ENCODE data around the gene SEMA6C. TPM values are rescaled to one million over a fixed set of nuclear protein-coding genes. Genes with fewer than 3 reads are reported as not detected.

The SEMA6C gene
- total RNA-seq, 1 experiment from 2014 or later: 1.6 TPM

DNA sequence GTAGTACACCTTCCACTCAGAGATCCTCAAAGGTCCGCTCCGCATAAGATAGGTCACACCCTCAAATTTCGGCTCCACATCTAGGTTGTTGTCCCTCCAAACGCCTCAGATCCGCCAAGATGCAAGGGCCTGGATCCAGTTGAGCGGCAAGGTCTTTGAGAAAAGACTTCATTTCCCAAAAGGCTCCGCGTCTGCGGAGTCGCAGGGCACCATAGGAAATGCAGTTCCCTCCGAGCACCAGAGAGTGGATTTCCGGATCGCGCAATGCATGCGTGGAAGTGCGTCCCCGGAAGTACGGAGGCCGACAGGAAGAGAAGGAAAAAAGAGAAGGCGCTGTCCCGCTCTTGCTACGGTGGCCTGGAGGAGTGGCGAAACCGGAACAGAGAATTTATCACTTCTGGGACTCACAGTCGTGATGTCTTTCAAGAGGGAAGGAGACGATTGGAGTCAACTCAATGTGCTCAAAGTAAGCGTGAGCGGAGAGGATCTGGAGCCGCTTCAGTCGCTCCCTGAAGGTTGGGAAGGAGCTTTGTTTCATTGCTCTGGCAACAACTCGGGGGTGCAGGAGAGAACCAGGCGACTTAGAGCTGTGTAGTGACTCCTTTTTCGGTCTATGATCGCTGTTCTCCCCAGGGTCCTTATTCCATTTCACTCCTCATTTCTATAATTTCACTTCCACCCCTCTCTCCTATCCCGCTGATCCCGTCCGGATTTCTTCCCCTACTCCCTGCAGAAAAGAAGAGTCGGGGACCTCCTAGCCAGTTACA lies 19.5 kb upstream of the SEMA6C start, which contains the start of the genes LYSMD1 and SCNM1:
Gene LYSMD1, minus strand, starts transcription at position 165 of the 767 bp plus-strand sequence. CDS start 644 bp downstream, outside the sequence.
Gene SCNM1, plus strand, starts transcription at position 407 of the 767 bp plus-strand sequence. Its CDS starts 9 bp downstream, at position 416.
- Histone ChIP-seq H2AFZ (ENCODE audit: low read length) (peak within 1 kb of the TSS; percentile 65; the same call in 1 of the 2 replicates), H3K36me3 (ENCODE audit: insufficient read depth, low read length) (peaks cover 9% of the 10 kb centered on the region; the same call in 1 of the 2 replicates), H3K27me3 (ENCODE audit: low read length) (no peaks in the 10 kb centered on the region), H3K79me2 (ENCODE audit: low read length) (peaks cover 22% of the 10 kb centered on the region), H3K27ac (ENCODE audit: low read length) (peak within 1 kb of the TSS; percentile 69), H3K4me3 (ENCODE audit: low read length) (peak within 1 kb of the TSS; percentile 96), H3K9ac (ENCODE audit: low read length) (peak within 1 kb of the TSS; percentile 96), H3K9me2 (replicated peaks; ENCODE audit: insufficient read depth, low read length) (no peaks in the 10 kb centered on the region), H3K4me1 (ENCODE audit: low read length) (peaks cover 34% of the 10 kb centered on the region), H3K4me2 (ENCODE audit: low read depth, low read length, poor library complexity, severe bottlenecking) (peak within 1 kb of the TSS; percentile 91), H4K20me1 (ENCODE audit: insufficient read depth, low read depth, low read length) (no peaks in the 10 kb centered on the region), H3K9me3 (ENCODE audit: low read length) (no peaks in the 10 kb centered on the region)
- peak; percentile 100 for DNase-seq

DNA sequence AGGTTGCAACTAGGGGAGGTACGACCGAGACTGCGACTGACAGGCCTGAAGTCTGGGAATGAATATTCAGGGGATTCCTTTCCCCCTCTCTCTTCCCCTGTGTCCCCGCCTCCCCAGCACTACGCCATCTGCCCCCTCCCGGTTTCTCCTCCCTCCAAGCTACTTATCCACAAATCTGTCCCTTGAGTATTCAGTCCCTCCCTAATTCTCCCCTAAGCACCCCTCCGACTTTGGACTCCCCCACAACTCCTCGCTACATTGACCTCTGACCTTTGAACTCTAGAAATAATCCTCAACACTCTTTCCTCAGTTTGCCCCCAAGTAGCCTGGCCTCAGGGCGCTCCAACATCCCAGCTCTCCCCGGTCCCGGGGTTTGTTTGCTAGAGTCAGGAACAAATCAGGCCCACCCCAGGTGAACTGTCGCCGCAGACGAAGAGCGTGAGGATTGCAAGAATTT lies 18.9 kb upstream of the SEMA6C start:
- Histone ChIP-seq H3K27me3 (ENCODE audit: low read length) (no peaks in the 10 kb centered on the region), H3K36me3 (ENCODE audit: insufficient read depth, low read length) (peaks cover 9% of the 10 kb centered on the region; the same call in 1 of the 2 replicates), H3K9me3 (ENCODE audit: low read length) (no peaks in the 10 kb centered on the region), H3K9ac (ENCODE audit: low read length) (peak overlapping the region; percentile 69), H4K20me1 (ENCODE audit: insufficient read depth, low read depth, low read length) (no peaks in the 10 kb centered on the region), H3K79me2 (ENCODE audit: low read length) (peaks cover 22% of the 10 kb centered on the region), H3K4me3 (ENCODE audit: low read length) (peak overlapping the region; percentile 96), H3K9me2 (replicated peaks; ENCODE audit: insufficient read depth, low read length) (no peaks in the 10 kb centered on the region), H3K27ac (ENCODE audit: low read length) (no peak overlapping the region), H2AFZ (ENCODE audit: low read length) (peak overlapping the region; percentile 65; the same call in 1 of the 2 replicates), H3K4me1 (ENCODE audit: low read length) (peaks cover 34% of the 10 kb centered on the region), H3K4me2 (ENCODE audit: low read depth, low read length, poor library complexity, severe bottlenecking) (peak overlapping the region; percentile 67)
- DNase-seq: no peak

DNA sequence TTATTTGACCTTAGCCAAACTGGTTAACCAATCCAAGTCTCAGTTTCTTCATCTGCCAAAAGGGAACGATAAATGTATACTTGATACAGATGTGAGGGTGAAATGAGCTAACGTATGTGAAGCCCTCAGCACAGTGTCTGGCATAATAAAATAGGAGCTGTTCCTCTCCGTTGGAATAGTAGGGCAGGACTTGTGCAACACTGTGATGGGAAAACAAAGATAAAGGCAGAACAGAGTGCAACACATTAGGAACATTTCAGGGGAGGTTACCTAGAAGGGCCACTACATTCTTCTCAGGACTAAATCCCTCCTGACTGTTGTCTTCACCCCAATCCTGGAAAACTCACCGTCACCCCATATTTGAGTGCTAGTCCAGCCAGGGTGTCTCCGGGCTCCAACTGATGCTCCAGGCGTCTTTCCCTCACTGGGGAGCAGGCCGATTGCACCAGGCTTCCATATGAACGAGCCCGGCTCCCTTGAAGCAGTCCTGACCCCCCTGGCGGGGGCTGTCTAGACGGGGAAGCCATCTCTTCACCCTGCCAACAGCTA lies 18.4 kb upstream of the SEMA6C start:
- Histone ChIP-seq H3K79me2 (ENCODE audit: low read length) (peaks cover 22% of the 10 kb centered on the region), H3K27ac (ENCODE audit: low read length) (no peak overlapping the region), H3K27me3 (ENCODE audit: low read length) (no peaks in the 10 kb centered on the region), H3K9me2 (replicated peaks; ENCODE audit: insufficient read depth, low read length) (no peaks in the 10 kb centered on the region), H3K4me3 (ENCODE audit: low read length) (peak overlapping the region; percentile 96), H3K4me1 (ENCODE audit: low read length) (peaks cover 34% of the 10 kb centered on the region), H3K4me2 (ENCODE audit: low read depth, low read length, poor library complexity, severe bottlenecking) (peak overlapping the region; percentile 67), H3K9ac (ENCODE audit: low read length) (peak overlapping the region; percentile 69), H4K20me1 (ENCODE audit: insufficient read depth, low read depth, low read length) (no peaks in the 10 kb centered on the region), H2AFZ (ENCODE audit: low read length) (no peak overlapping the region), H3K36me3 (ENCODE audit: insufficient read depth, low read length) (peaks cover 9% of the 10 kb centered on the region; the same call in 1 of the 2 replicates), H3K9me3 (ENCODE audit: low read length) (no peaks in the 10 kb centered on the region)
- DNase-seq: no peak

DNA sequence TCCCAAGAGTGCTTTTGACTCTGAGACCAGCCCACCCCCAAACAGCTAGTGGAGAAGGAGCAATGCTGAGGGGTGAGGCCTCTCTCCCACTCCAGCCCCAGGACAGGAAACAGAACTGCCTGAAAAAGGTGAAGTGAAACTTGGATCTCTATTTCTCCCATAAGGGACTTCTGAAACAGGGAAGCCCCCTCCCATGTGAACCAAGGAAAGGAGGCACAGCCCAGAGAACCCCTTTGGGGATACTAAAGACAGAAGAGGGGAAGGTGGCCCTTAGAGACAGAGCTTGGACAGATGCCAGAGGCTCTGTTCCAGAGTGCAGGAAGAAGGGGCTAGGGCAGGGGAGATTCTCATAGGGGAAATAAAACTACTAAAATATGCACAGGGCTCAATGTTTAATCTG lies 12.9 kb upstream of the SEMA6C start:
- peaks cover 26% of the 10 kb centered on the region for H3K79me2 ChIP-seq (ENCODE audit: low read length)
- H3K4me2 ChIP-seq (ENCODE audit: low read depth, low read length, poor library complexity, severe bottlenecking): no peak overlapping the region
- peaks cover 34% of the 10 kb centered on the region for H3K4me1 ChIP-seq (ENCODE audit: low read length)

DNA sequence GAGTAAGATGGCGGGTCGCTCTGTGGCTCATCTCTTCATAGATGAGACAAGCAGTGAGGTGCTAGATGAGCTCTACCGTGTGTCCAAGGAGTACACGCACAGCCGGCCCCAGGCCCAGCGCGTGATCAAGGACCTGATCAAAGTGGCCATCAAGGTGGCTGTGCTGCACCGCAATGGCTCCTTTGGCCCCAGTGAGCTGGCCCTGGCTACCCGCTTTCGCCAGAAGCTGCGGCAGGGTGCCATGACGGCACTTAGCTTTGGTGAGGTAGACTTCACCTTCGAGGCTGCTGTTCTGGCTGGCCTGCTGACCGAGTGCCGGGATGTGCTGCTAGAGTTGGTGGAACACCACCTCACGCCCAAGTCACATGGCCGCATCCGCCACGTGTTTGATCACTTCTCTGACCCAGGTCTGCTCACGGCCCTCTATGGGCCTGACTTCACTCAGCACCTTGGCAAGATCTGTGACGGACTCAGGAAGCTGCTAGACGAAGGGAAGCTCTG lies 12.4 kb upstream of the SEMA6C start:
- Histone ChIP-seq H3K4me1 (ENCODE audit: low read length) (peaks cover 30% of the 10 kb centered on the region), H3K9ac (ENCODE audit: low read length) (no peak overlapping the region), H3K4me3 (ENCODE audit: low read length) (no peak overlapping the region)

More for the DNA sequence above, 12.9 kb upstream of the SEMA6C start:
- Histone ChIP-seq H3K9ac (ENCODE audit: low read length) (no peak overlapping the region), H3K27ac (ENCODE audit: low read length) (peak overlapping the region; percentile 27; the same call in 1 of the 2 replicates), H3K27me3 (ENCODE audit: low read length) (no peaks in the 10 kb centered on the region), H4K20me1 (ENCODE audit: insufficient read depth, low read depth, low read length) (no peaks in the 10 kb centered on the region), H3K4me3 (ENCODE audit: low read length) (no peak overlapping the region), H3K36me3 (ENCODE audit: insufficient read depth, low read length) (peaks cover 13% of the 10 kb centered on the region; the same call in 1 of the 2 replicates), H2AFZ (ENCODE audit: low read length) (no peak overlapping the region), H3K9me2 (replicated peaks; ENCODE audit: insufficient read depth, low read length) (no peaks in the 10 kb centered on the region), H3K9me3 (ENCODE audit: low read length) (no peaks in the 10 kb centered on the region)
- DNase-seq: no peak

DNA sequence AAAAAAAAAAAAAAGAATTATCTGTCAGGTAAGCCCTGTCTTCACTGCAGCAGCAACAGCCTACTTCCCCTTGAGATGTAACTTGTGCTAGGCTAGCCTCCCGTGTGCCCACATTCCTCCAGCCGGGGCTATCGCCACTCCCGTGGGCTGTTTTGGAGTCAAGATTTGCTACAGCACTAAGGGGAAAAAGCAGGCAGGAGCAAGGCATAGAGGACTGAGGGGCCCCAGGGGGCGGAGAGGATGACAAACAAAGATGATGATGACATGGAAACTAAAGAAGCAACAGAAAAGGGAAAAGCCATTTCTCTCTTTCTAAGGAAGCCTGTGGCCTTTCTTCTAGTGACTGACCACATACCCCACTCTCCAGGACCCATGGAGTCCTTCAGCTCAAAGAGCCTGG lies 11.9 kb upstream of the SEMA6C start:
- Histone ChIP-seq H3K9me3 (ENCODE audit: low read length) (no peaks in the 10 kb centered on the region), H3K4me2 (ENCODE audit: low read depth, low read length, poor library complexity, severe bottlenecking) (no peak overlapping the region), H3K27me3 (ENCODE audit: low read length) (no peaks in the 10 kb centered on the region), H3K36me3 (ENCODE audit: insufficient read depth, low read length) (peaks cover 13% of the 10 kb centered on the region; the same call in 1 of the 2 replicates), H3K27ac (ENCODE audit: low read length) (no peak overlapping the region), H3K79me2 (ENCODE audit: low read length) (peaks cover 26% of the 10 kb centered on the region), H3K4me3 (ENCODE audit: low read length) (no peak overlapping the region), H3K9ac (ENCODE audit: low read length) (no peak overlapping the region), H2AFZ (ENCODE audit: low read length) (no peak overlapping the region), H4K20me1 (ENCODE audit: insufficient read depth, low read depth, low read length) (no peaks in the 10 kb centered on the region), H3K4me1 (ENCODE audit: low read length) (peaks cover 30% of the 10 kb centered on the region), H3K9me2 (replicated peaks; ENCODE audit: insufficient read depth, low read length) (no peaks in the 10 kb centered on the region)
- no peak for DNase-seq

More for the DNA sequence above, 12.4 kb upstream of the SEMA6C start:
- Histone ChIP-seq H3K9me3 (ENCODE audit: low read length) (no peaks in the 10 kb centered on the region), H3K79me2 (ENCODE audit: low read length) (peaks cover 26% of the 10 kb centered on the region), H3K27ac (ENCODE audit: low read length) (no peak overlapping the region), H3K4me2 (ENCODE audit: low read depth, low read length, poor library complexity, severe bottlenecking) (no peak overlapping the region), H3K36me3 (ENCODE audit: insufficient read depth, low read length) (peaks cover 13% of the 10 kb centered on the region; the same call in 1 of the 2 replicates), H3K27me3 (ENCODE audit: low read length) (no peaks in the 10 kb centered on the region), H4K20me1 (ENCODE audit: insufficient read depth, low read depth, low read length) (no peaks in the 10 kb centered on the region), H2AFZ (ENCODE audit: low read length) (no peak overlapping the region), H3K9me2 (replicated peaks; ENCODE audit: insufficient read depth, low read length) (no peaks in the 10 kb centered on the region)
- no peak for DNase-seq

DNA sequence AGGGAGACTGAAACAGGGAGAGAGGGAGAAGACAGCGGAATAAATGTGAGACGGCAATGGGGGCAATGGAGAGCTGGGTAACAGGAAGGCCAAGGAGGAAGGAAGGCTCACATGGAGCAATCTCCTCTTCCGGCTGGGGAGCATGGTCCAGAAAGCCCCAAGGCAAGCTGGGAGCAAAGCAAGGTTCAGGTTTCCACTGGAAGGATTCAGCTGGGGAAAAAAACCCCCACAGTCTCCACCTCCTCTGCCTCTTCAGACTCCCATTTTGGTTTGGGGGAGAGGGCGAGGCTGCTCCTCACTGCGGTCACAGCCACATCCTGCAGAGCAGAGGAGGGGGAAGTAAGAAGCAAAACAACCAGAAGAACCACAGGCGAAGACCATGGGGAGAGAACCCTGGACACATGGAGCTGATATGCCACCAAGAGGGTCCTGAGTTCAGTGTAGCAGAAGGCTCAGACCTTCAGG lies 10.7 kb upstream of the SEMA6C start:
- peak; percentile 82 for DNase-seq
- Histone ChIP-seq H3K27me3 (ENCODE audit: low read length) (no peaks in the 10 kb centered on the region), H3K4me3 (ENCODE audit: low read length) (peak overlapping the region; percentile 87), H3K4me1 (ENCODE audit: low read length) (peaks cover 26% of the 10 kb centered on the region), H3K36me3 (ENCODE audit: insufficient read depth, low read length) (peaks cover 13% of the 10 kb centered on the region; the same call in 1 of the 2 replicates), H2AFZ (ENCODE audit: low read length) (peak overlapping the region; percentile 27; the same call in 1 of the 2 replicates), H3K9me3 (ENCODE audit: low read length) (no peaks in the 10 kb centered on the region), H3K9ac (ENCODE audit: low read length) (peak overlapping the region; percentile 87), H3K27ac (ENCODE audit: low read length) (peak overlapping the region; percentile 74), H4K20me1 (ENCODE audit: insufficient read depth, low read depth, low read length) (no peaks in the 10 kb centered on the region), H3K79me2 (ENCODE audit: low read length) (peaks cover 26% of the 10 kb centered on the region), H3K4me2 (ENCODE audit: low read depth, low read length, poor library complexity, severe bottlenecking) (peak overlapping the region; percentile 91), H3K9me2 (replicated peaks; ENCODE audit: insufficient read depth, low read length) (no peaks in the 10 kb centered on the region)

DNA sequence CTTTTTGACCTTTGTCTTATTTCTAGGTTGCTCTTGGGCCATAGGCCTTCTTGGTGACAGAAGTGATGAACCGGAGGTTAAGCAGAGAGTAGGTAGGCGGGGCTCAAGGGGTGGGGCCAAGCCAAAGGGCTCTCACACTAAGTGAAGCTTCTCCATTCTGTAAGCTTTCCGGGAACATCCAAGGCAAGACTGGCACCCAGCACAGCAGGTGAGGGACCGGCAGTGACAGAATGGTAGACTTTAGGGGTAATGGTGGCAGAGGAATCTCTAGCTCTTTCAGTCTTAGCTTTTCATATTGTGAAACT lies 10.0 kb upstream of the SEMA6C start, which contains the start of gene TNFAIP8L2:
Gene TNFAIP8L2, plus strand, starts transcription at position 135 of the 305 bp plus-strand sequence. CDS start 2,049 bp downstream, outside the sequence.
- H3K27ac ChIP-seq (ENCODE audit: low read length): peak within 1 kb of the TSS; percentile 74
- H3K9me3 ChIP-seq (ENCODE audit: low read length): no peaks in the 10 kb centered on the region
- peak within 1 kb of the TSS; percentile 87 for H3K9ac ChIP-seq (ENCODE audit: low read length)
- H3K9me2 ChIP-seq (replicated peaks; ENCODE audit: insufficient read depth, low read length): no peaks in the 10 kb centered on the region
- H3K4me1 ChIP-seq (ENCODE audit: low read length): peaks cover 26% of the 10 kb centered on the region
- no peaks in the 10 kb centered on the region for H3K27me3 ChIP-seq (ENCODE audit: low read length)
- peaks cover 13% of the 10 kb centered on the region; the same call in 1 of the 2 replicates for H3K36me3 ChIP-seq (ENCODE audit: insufficient read depth, low read length)
- H2AFZ ChIP-seq (ENCODE audit: low read length): peak within 1 kb of the TSS; percentile 28; the same call in 1 of the 2 replicates
- no peaks in the 10 kb centered on the region for H4K20me1 ChIP-seq (ENCODE audit: insufficient read depth, low read depth, low read length)
- H3K4me2 ChIP-seq (ENCODE audit: low read depth, low read length, poor library complexity, severe bottlenecking): peak within 1 kb of the TSS; percentile 91
- peak within 1 kb of the TSS; percentile 87 for H3K4me3 ChIP-seq (ENCODE audit: low read length)
- H3K79me2 ChIP-seq (ENCODE audit: low read length): peaks cover 26% of the 10 kb centered on the region
- DNase-seq: peak; percentile 92
